B cell (primary cell): ENCODE data around the gene PSMA1. TPM values are rescaled to one million over a fixed set of nuclear protein-coding genes. Genes with fewer than 3 reads are reported as not detected.

ENCODE experiments used
- ATAC-seq: fragments of 200-7000 bp; cut with Tn5 transposase; one replicate; pipeline ENCODE4 v1.10.0; 2021; ENCODE audit warnings: low read depth, mild to moderate bottlenecking, moderate number of reproducible peaks, moderate library complexity
- CTCF ChIA-PET: fragments of 350-600 bp; sonication (Branson Sonifier 250); formaldehyde crosslinking; loops from one replicate; lab custom pipeline; 2021; ENCODE audit warnings: antibody characterized with exemption, inconsistent platforms; lab: Charles Lee
- POLR2A ChIA-PET: fragments of 350-600 bp; sonication (Branson Sonifier 250); formaldehyde crosslinking; loops from one replicate; lab custom pipeline; 2021; ENCODE audit warnings: antibody characterized with exemption; lab: Charles Lee
- DNase-seq: peaks from one replicate; pipeline ENCODE4 v3.0.0; 2013
- H2AFZ ChIP-seq: 2 replicates; pipeline ENCODE4 v1.6.1; 2012; ENCODE audit warnings: mild to moderate bottlenecking, low read depth, low read length; ENCODE audit not compliant: insufficient read depth, poor library complexity, severe bottlenecking
- H3K27ac ChIP-seq, 2 donors: 1 replicate in 1 of 2; 2 replicates in 1 of 2; pipeline ENCODE4 v1.5.1; 2012 to 2013; ENCODE audit warnings: low read length in 2 of 2, mild to moderate bottlenecking in 2 of 2, moderate library complexity in 1 of 2
- H3K27me3 ChIP-seq, 4 experiments: fragments of 200-600 bp in 1 of 4; sonication (generic) in 1 of 4; replicated peaks in 1 of 4; 1 replicate in 2 of 4; 2 replicates in 2 of 4; pipeline versions ENCODE4 v1.6.1 to v1.7.0; 2013 to 2016; ENCODE audit warnings: low read length in 3 of 4, mild to moderate bottlenecking in 2 of 4, mixed read lengths in 1 of 4, moderate library complexity in 1 of 4; ENCODE audit not compliant: insufficient read depth in 4 of 4, control insufficient read depth in 3 of 4; ENCODE audit errors: control extremely low read depth in 1 of 4
- H3K36me3 ChIP-seq, 2 experiments: replicated peaks in 1 of 2; 1 replicate in 1 of 2; 2 replicates in 1 of 2; pipeline versions ENCODE4 v1.6.1 to v1.7.1; 2013; ENCODE audit warnings: low read length in 1 of 2; ENCODE audit not compliant: insufficient read depth in 2 of 2, control insufficient read depth in 1 of 2; ENCODE audit errors: control extremely low read depth in 1 of 2, extremely low read depth in 1 of 2
- H3K4me1 ChIP-seq, 2 donors: fragments of 200-600 bp in 1 of 2; sonication (generic) in 1 of 2; 1 replicate in 1 of 2; 2 replicates in 1 of 2; pipeline versions ENCODE4 v1.5.1 to v1.6.1; 2013 to 2017; ENCODE audit warnings: low read length in 2 of 2; ENCODE audit not compliant: control insufficient read depth in 2 of 2, insufficient read depth in 2 of 2
- H3K4me2 ChIP-seq: replicated peaks from 2 replicates; pipeline ENCODE3; 2012; ENCODE audit warnings: mild to moderate bottlenecking, low read depth, low read length; ENCODE audit not compliant: poor library complexity, severe bottlenecking
- H3K4me3 ChIP-seq, 5 experiments: fragments of 200-600 bp in 1 of 5; sonication (generic) in 1 of 5; 1 replicate in 3 of 5; 2 replicates in 2 of 5; pipeline versions ENCODE4 v1.5.1 to v1.7.0; 2011 to 2016; ENCODE audit warnings: low read length in 4 of 5, mild to moderate bottlenecking in 4 of 5, low read depth in 2 of 5, control low read depth in 1 of 5, moderate library complexity in 1 of 5; ENCODE audit not compliant: insufficient read depth in 1 of 5; ENCODE audit errors: control extremely low read depth in 1 of 5, extremely low read depth in 1 of 5
- H3K79me2 ChIP-seq: fragments of 200-600 bp; sonication (generic); one replicate; pipeline ENCODE4 v1.6.0; 2016; ENCODE audit warnings: low read length; ENCODE audit not compliant: control insufficient read depth, insufficient read depth
- H3K9ac ChIP-seq: fragments of 200-600 bp; sonication (generic); 2 replicates; pipeline ENCODE4 v1.6.1; 2017; ENCODE audit warnings: mild to moderate bottlenecking, low read length, moderate library complexity
- H3K9me3 ChIP-seq, 3 donors: one replicate each; pipeline versions ENCODE4 v1.6.1 to v1.7.1; 2013; ENCODE audit warnings: low read length in 2 of 3; ENCODE audit not compliant: control insufficient read depth in 2 of 3, insufficient read depth in 1 of 3; ENCODE audit errors: control extremely low read depth in 1 of 3
- H4K20me1 ChIP-seq: 2 replicates; pipeline ENCODE4 v1.6.0; 2012; ENCODE audit warnings: mild to moderate bottlenecking, low read length; ENCODE audit not compliant: insufficient read depth, control insufficient read depth, poor library complexity, severe bottlenecking
- H3K27ac Mint-ChIP-seq: one replicate; pipeline ENCODE4 v1.8.0; 2021; ENCODE audit warnings: mixed read lengths
- H3K27me3 Mint-ChIP-seq: one replicate; pipeline ENCODE4 v1.8.0; 2021; ENCODE audit warnings: mixed read lengths
- H3K4me1 Mint-ChIP-seq: one replicate; pipeline ENCODE4 v1.8.0; 2021; ENCODE audit warnings: mixed read lengths
- H3K4me3 Mint-ChIP-seq: one replicate; pipeline ENCODE4 v1.8.0; 2021; ENCODE audit warnings: mixed read lengths
- H3K9me3 Mint-ChIP-seq: one replicate; pipeline ENCODE4 v1.8.0; 2022; ENCODE audit warnings: mixed read lengths; ENCODE audit not compliant: insufficient read depth
- CTCF ChIP-seq: fragments of 200-600 bp; IDR thresholded peaks from one replicate; pipeline ENCODE4 v1.8.0; 2022; ENCODE audit warnings: antibody characterized with exemption, mild to moderate bottlenecking
- EZH2 ChIP-seq: IDR thresholded peaks from 2 replicates; pipeline ENCODE4 v1.6.1; 2012; ENCODE audit warnings: borderline replicate concordance, low read depth, mild to moderate bottlenecking, moderate library complexity, low read length; ENCODE audit not compliant: insufficient read depth, poor library complexity, severe bottlenecking
- WGBS: methylation state at CpG from one replicate; pipeline ENCODE4 v1.1.5; 2013; ENCODE audit warnings: missing lambda C conversion rate; ENCODE audit not compliant: insufficient coverage; 5-methylcytosine and 5-hydroxymethylcytosine counted together
- intact Hi-C: fragments of 100-400 bp; cut with micrococcal nuclease; formaldehyde crosslinking; loops from one replicate; pipeline ENCODE4 v1.10.0; 2022
- polyA plus RNA-seq: library from polyadenylated mRNA; depleted of rRNA; stranded (reverse); fragments of >200 nt; gene quantifications from 2 replicates; pipeline ENCODE4 v1.2.3, GENCODE V29; 2012
- total RNA-seq, 2 donors: library from RNA; stranded (reverse); fragments of 120-200 nt in 1 of 2; gene quantifications; 1 replicate in 1 of 2; 2 replicates in 1 of 2; pipeline versions ENCODE4 v1.2.3 to v1.2.4, GENCODE V29; 2013 to 2022

The PSMA1 gene
- total and polyA plus RNA-seq, 2 donors (not counting 1 experiment from before 2014, with no cell fraction given), result 91.4 to 123 TPM

DNA sequence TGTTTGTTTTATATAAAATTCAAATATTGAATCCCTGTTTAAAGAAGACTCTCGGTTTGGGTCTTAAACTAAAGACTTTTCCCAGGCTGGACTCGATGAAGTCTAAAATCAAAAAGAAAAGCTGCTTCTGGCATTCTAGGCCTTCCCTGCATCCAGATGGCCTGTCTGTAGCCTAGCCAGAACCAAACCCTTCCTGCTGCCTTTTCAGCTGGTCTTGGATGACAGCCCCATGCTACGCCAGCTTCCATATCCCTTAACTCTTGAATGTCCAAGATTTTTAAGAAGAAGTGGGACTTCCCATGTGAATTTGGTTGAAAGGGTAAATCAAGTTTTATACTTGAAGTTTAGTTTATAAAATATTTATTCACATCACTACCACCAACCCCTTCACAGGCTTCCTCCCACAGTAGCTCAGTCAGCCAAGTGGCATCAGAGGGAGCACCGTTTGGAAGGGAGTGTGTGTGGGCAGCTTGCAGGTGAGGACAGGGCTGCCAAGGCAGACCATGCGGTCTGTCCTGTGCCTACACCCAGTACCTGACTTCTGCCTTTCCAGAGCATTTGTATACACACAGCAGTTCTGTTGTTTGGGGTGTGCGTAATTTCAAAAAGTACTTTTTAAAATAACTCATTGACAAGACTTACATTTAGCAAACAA, 18.2 kb upstream of the PSMA1 start:
- TF ChIP-seq CTCF (no peak), EZH2 (no peak)
- Histone ChIP-seq H2AFZ (no peak overlapping the region), H3K36me3 (no peaks in the 10 kb centered on the region), H3K27ac (no peak overlapping the region), H3K27me3 (peaks cover 0 to 3% (median 0%) of the 10 kb centered on the region in 4 experiments), H4K20me1 (no peaks in the 10 kb centered on the region), H3K4me2 (no peak overlapping the region), H3K4me1 (no peaks in the 10 kb centered on the region), H3K79me2 (no peaks in the 10 kb centered on the region), H3K9me3 (no peaks in the 10 kb centered on the region), H3K9ac (no peak overlapping the region), H3K4me3 (no peak overlapping the region)
- ChIA-PET CTCF (interaction anchor here (0.8 to 11.1 kb wide), 6 partner anchors 30 to 369 kb away, joined by 3 to 92 read pairs (median 6); partner anchors contain the start of genes CYP2R1 and PDE3B), POLR2A (interaction anchor here (0.6 kb wide), 1 partner anchor 107 kb away, joined by 8 read pairs; no protein-coding TSS in a partner anchor)
- H3K9me3 Mint-ChIP-seq, result no peaks in the 10 kb centered on the region
- H3K27me3 Mint-ChIP-seq, result peaks cover 9% of the 10 kb centered on the region
- 100% methylated on average over 2 of the region's 6 CpGs for WGBS
- no peak for ATAC-seq
- peaks cover 7% of the 10 kb centered on the region for H3K4me1 Mint-ChIP-seq
- H3K27ac Mint-ChIP-seq, result no peak overlapping the region
- DNase-seq, result no peak
- intact Hi-C loops, result loop anchor here (5.0 kb wide), 5 partner anchors 39 to 539 kb away; no protein-coding TSS in a partner anchor
- no peak overlapping the region for H3K4me3 Mint-ChIP-seq

DNA sequence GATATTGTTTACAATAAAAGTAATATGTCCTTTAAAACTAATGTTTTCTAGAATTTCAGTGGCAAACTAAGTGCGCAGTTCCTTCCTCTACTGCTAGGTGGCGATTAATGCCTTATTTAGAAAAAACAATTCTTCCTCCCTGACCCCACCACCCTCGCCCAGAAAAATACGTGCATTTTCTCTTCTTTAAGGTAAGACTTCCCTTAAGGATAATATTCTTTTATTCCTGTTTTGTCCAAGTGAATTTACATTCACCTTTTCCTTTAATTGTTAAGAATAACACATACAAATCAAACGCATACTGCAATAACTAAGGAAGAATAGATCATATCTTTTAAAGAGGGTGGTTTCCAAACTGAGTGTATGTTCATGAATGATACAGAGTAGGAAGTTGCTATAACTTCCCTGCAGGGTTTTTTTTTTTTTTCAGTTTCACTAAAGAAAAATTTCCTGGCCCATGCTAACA, 17.0 kb upstream of the PSMA1 start:
- Histone ChIP-seq H3K4me2 (peak overlapping the region; percentile 76), H3K9me3 (no peaks in the 10 kb centered on the region), H2AFZ (peak overlapping the region; percentile 62), H3K79me2 (no peaks in the 10 kb centered on the region), H3K4me3 (peak overlapping the region in 3 of 5 experiments; percentile 8 to 58 (median 12)), H3K27ac (peak overlapping the region; percentile 22 to 69), H4K20me1 (no peaks in the 10 kb centered on the region), H3K36me3 (no peaks in the 10 kb centered on the region), H3K4me1 (no peaks in the 10 kb centered on the region), H3K27me3 (no peaks in the 10 kb centered on the region), H3K9ac (peak overlapping the region; percentile 51)
- TF ChIP-seq EZH2 (no peak), CTCF (peak; percentile 92)
- no CpG with 5 or more reads among the region's 5 CpGs for WGBS
- peak; percentile 77 for DNase-seq
- POLR2A ChIA-PET, result no interaction called here
- intact Hi-C loops, result loop anchor here (1.0 to 5.0 kb wide), 9 partner anchors 16 to 672 kb away; partner anchors contain the start of gene PSMA1
- no peaks in the 10 kb centered on the region for H3K9me3 Mint-ChIP-seq
- ATAC-seq, result peak; percentile 83
- peaks cover 4% of the 10 kb centered on the region for H3K27me3 Mint-ChIP-seq
- no peak overlapping the region for H3K27ac Mint-ChIP-seq
- H3K4me1 Mint-ChIP-seq, result peaks cover 7% of the 10 kb centered on the region
- CTCF ChIA-PET, result interaction anchor here (0.7 to 11.1 kb wide), 12 partner anchors 41 to 537 kb away, joined by 3 to 92 read pairs (median 4); partner anchors contain the start of gene PDE3B
- H3K4me3 Mint-ChIP-seq, result peak overlapping the region; percentile 82
